K562 (cell line): Measurements from ENCODE around the gene COX7A2. TPM values are rescaled to one million over a fixed set of nuclear protein-coding genes. Genes with fewer than 3 reads are reported as not detected.

ENCODE experiments used
- ARID1B ChIP-seq: fragments of 450-650 bp; IDR thresholded peaks from 2 replicates; pipeline ENCODE4 v1.6.1; 2016; ENCODE audit warnings: antibody characterized with exemption, mild to moderate bottlenecking, inconsistent platforms
- ATF4 ChIP-seq: fragments of 450-650 bp; formaldehyde crosslinking; IDR thresholded peaks from 2 replicates; pipeline ENCODE4 v1.4.0; 2022; ENCODE audit warnings: mild to moderate bottlenecking, moderate library complexity
- CAMTA2 ChIP-seq: fragments of 250-450 bp; sonication (Bioruptor Pico); conservative IDR thresholded peaks from 2 replicates; pipeline ENCODE4 v1.5.1; 2022
- CUX1 ChIP-seq: fragments of 200-800 bp; sonication (Bioruptor generic); IDR thresholded peaks from 2 replicates; pipeline ENCODE4 v1.6.1; 2016; ENCODE audit warnings: missing genetic modification characterization, missing compliant biosample characterization
- MEF2A ChIP-seq: IDR thresholded peaks from 2 replicates; pipeline ENCODE4 v1.6.1; 2011; ENCODE audit warnings: low read depth, mild to moderate bottlenecking, low read length, moderate library complexity; ENCODE audit not compliant: control insufficient read depth
- MEIS2 ChIP-seq: fragments of 450-650 bp; IDR thresholded peaks from 2 replicates; pipeline ENCODE4 v1.6.1; 2014; ENCODE audit warnings: mild to moderate bottlenecking; ENCODE audit not compliant: partially characterized antibody
- NEUROD1 ChIP-seq: fragments of 150-350 bp; IDR thresholded peaks from 2 replicates; pipeline ENCODE4 v1.6.1; 2014; ENCODE audit warnings: borderline replicate concordance, low read length, low read depth; ENCODE audit not compliant: partially characterized antibody
- PCBP1 ChIP-seq: fragments of 200-400 bp; formaldehyde crosslinking; IDR thresholded peaks from 2 replicates; pipeline ENCODE4 v1.6.1; 2018; ENCODE audit warnings: mild to moderate bottlenecking, low read depth, low read length; ENCODE audit not compliant: poor library complexity, severe bottlenecking
- RBFOX2 ChIP-seq: fragments of 200-400 bp; formaldehyde crosslinking; IDR thresholded peaks from 2 replicates; pipeline ENCODE4 v1.6.1; 2017; ENCODE audit warnings: low read depth, mild to moderate bottlenecking, low read length, moderate library complexity
- RFX7 ChIP-seq: fragments of 250-450 bp; sonication (Bioruptor Pico); IDR thresholded peaks from 2 replicates; pipeline ENCODE4 v1.5.1; 2021; ENCODE audit warnings: mild to moderate bottlenecking
- THRA ChIP-seq: fragments of 450-650 bp; IDR thresholded peaks from 2 replicates; pipeline ENCODE4 v1.6.1; 2017; ENCODE audit warnings: mild to moderate bottlenecking, moderate library complexity
- ZNF318 ChIP-seq, 2 experiments: fragments of 450-650 bp; IDR thresholded peaks; 2 replicates each; pipeline ENCODE4 v1.6.1; 2016; ENCODE audit warnings: mild to moderate bottlenecking in 2 of 2, borderline replicate concordance in 1 of 2, low read depth in 1 of 2, moderate library complexity in 1 of 2
- polyA plus RNA-seq, 8 experiments: library from polyadenylated mRNA; depleted of rRNA in 4 of 8; stranded (reverse) in 5 of 8; unstranded in 3 of 8; fragments of >200 nt; fragmentation: Nextera tagmentation in 2 of 8; fragmentation: Illumina TruSeq in 1 of 8; extraction: Ambion mirVana in 2 of 8; extraction: Trizol in 1 of 8; gene quantifications; 2 replicates each; pipeline versions ENCODE4 v1.2.1 to v1.2.3, GENCODE V29; 2011 to 2014; ENCODE audit warnings: inconsistent platforms in 1 of 8, missing spikeins in 1 of 8
- total RNA-seq, 7 experiments: library from RNA; depleted of rRNA in 6 of 7; stranded (reverse); fragments of >200 nt in 6 of 7; fragmentation: Illumina TruSeq in 2 of 7; extraction: Trizol in 2 of 7; gene quantifications; 2 replicates each; pipeline versions ENCODE4 v1.2.1 to v1.2.3, GENCODE V29; 2011 to 2021; ENCODE audit warnings: low replicate concordance in 1 of 7

Gene COX7A2
- total and polyA plus RNA-seq, 9 of the 15 experiments (the other 6 are each of a cell fraction or from before 2014, with no cell fraction given) = 234 to 2,216 (median 585) TPM

- TF ChIP-seq ATF4 (CRISPR knock-in tag) (no peak), ARID1B (peak; percentile 52), ZNF318 (IDR thresholded peaks at IDR 0.05; ENCODE audit: borderline replicate concordance in 1 of 2, low read depth in 1 of 2) (no peak), RFX7 (CRISPR knock-in tag) (no peak), CAMTA2 (CRISPR knock-in tag) (no peak), MEF2A (no peak), MEIS2 (no peak), PCBP1 (no peak), CUX1 (CRISPR knock-in tag) (no peak), NEUROD1 (no peak), THRA (no peak), RBFOX2 (no peak)
Measured at GRCh38 chr6:75279418-75279817, 35.8 kb upstream of the COX7A2 start (continued).
